Fibroblast of villous mesenchyme (primary cell): ENCODE measurements around the gene GPR156. TPM values are rescaled to one million over a fixed set of nuclear protein-coding genes. Genes with fewer than 3 reads are reported as not detected.

Source experiments
- DNase-seq: peaks from one replicate; pipeline ENCODE4 v3.0.0-alpha.2; 2010; ENCODE audit warnings: low read depth
- H3K4me3 ChIP-seq: 2 replicates; pipeline ENCODE4 v1.5.1; 2011; ENCODE audit warnings: low read depth, mild to moderate bottlenecking, low read length
- total RNA-seq: library from RNA; depleted of rRNA; stranded (reverse); fragments of >200 nt; gene quantifications from 2 replicates; pipeline ENCODE4 v1.2.3, GENCODE V29; 2012
- TF ChIP-seq, protein P1 (sequence below): IDR thresholded peaks from 2 replicates; pipeline ENCODE4 v1.5.1; 2012; ENCODE audit warnings: low read depth, mild to moderate bottlenecking, low read length; ENCODE audit not compliant: insufficient read depth

Gene GPR156
- total RNA-seq, 1 donor, result 0.43 TPM

DNA sequence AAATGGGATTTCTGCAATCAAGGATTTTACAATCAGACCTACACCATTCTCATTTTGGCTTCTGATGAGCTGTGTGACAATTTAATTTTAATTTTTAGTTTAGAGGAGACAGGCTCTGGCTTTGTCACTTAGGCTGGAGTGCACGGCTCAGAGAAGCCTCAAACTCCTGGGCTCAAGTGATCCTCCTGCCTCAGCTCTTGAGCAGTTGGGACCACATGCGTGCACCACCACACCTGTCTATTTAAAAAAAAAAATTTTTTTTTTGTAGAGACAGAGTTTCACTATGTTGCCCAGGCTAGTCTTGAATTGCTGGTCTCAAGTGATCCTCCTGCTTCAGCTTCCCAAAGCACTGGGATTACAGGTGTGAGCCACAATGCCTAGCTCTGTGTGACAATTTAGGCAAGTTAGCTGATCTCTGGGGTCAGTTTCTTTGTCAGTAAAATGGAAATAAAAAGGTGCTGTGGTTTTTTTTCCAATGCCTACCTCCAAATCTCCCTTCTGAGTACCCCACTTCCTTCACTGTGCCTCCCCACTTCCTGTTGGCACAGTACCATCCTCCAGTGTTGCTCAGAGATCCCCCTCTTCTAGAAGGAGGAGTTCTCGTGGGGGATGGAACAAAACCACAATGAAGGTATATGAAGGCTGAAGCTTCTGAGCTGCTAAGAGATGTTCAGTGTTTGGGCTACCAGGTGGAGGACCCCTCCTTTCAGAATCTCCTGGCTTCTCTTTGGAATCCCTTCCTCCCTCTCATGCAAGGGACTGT is 136.7 kb downstream of the GPR156 start:
- TF ChIP-seq, protein P1, sequence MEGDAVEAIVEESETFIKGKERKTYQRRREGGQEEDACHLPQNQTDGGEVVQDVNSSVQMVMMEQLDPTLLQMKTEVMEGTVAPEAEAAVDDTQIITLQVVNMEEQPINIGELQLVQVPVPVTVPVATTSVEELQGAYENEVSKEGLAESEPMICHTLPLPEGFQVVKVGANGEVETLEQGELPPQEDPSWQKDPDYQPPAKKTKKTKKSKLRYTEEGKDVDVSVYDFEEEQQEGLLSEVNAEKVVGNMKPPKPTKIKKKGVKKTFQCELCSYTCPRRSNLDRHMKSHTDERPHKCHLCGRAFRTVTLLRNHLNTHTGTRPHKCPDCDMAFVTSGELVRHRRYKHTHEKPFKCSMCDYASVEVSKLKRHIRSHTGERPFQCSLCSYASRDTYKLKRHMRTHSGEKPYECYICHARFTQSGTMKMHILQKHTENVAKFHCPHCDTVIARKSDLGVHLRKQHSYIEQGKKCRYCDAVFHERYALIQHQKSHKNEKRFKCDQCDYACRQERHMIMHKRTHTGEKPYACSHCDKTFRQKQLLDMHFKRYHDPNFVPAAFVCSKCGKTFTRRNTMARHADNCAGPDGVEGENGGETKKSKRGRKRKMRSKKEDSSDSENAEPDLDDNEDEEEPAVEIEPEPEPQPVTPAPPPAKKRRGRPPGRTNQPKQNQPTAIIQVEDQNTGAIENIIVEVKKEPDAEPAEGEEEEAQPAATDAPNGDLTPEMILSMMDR, result no peak
- no peak for DNase-seq
- H3K4me3 ChIP-seq, result no peak overlapping the region

DNA sequence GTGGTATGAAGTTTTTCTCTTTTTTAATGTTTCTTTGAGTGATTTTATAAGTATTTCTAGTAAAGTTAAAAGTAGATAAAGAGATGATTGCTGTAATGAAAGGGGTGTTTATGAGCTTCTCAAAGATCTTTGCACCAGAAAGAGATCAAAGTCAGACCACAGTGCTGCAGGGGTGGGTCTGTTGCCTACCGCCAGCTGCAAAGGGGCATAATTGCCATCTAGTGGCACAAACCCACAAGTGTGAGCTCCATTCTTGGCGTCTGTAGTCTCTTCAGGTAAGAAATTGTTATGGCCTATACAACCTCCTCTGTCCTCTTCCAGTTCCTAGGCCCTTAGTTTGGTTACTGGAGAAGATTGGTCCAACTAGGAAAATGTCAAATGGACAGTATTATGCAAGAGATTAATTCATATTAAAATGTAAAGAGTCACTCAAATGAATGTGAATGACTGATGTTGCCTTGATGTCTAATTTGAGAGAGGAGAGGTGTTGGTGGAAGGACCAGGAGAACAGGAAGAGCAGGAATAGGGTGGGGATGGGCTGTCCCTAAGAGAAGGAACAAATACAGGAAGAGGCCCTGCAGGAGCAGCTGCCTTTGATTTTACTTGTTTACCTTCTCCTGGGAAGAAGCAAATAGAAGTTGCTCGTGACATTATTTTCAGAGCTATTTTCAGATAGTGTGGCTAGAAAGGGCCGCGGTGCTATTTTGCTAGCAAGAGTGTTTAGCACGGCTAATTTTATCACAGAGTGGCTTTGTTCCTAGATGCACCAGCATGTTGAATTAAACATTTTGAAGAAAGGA is 137.8 kb downstream of the GPR156 start:
- peak; percentile 36 for DNase-seq
- H3K4me3 ChIP-seq, result no peak overlapping the region
- TF ChIP-seq, protein P1, result no peak

DNA sequence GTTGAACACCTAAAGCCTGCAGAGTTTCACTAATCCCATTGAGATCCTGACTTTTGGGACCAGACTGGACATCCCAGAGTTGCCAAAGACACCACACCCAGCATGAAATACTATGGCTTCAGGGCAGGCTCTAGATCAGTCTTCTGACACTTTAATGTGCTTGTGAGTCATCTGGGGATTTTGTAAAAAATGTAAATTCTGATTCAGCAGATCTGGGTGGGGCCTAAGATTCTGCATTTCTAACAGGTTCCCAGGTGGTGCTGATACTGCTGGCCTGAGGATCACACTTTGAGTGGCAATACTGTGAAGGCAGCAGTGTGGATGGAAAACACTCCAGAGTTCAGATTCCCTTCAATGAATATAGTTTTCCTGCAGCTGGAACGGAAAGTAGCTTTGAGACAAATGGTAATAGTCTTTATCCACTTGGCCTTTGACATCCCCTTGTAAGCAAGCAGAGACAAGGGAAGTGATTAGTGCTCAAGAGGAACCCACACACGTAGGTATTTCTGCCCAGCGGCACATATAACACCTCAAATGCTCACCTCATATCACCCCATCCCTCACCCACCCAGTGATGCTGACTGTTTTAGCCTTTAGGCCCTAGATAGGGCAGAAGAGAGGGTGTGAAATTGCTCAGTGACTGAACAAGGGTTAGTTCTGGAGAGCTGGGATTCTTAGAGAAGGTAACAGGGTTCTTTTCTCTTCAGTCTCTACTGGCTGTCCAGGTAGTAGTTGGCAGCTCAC is 139.3 kb downstream of the GPR156 start:
- peak; percentile 89 for DNase-seq
- no peak overlapping the region for H3K4me3 ChIP-seq
- TF ChIP-seq, protein P1, result no peak

DNA sequence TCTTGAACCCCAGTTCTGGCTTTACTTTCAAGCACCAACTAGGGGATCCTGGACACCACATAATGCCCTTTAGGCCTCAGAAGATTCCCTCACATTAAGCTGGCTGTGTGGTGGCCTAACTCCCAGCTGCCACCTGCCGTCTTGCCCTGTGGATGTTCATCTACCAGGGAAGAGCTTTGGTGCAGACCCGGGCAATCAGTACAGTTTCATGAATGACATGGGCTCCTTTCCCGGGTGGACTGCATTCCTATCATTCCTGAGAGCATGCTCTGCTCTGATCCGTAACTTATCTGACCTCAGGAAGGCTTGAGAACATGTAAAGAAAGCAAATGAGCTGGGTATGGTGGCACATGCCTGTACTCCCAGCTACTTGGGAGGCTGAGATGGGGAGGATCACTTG is 140.8 kb downstream of the GPR156 start:
- peak; percentile 24 for DNase-seq
- TF ChIP-seq, protein P1, result no peak
- H3K4me3 ChIP-seq, result no peak overlapping the region

DNA sequence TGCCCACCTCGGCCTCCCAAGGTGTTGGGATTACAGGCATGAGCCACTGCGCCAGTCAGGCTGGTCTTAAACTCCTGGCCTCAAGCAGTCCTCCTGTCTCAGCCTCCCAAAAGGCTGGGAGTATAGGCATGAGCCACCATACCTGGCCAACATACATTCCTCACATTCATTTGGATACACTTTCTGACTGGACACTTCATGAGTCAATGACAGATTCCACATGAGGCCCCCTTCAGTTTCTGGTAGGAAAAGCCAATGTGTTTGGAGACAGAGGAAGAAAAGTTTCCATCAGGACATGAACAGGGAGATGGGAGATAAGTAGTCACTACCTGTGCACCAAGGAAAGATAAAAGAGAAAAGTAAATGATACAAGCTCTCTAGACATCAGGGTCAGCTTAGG is 141.3 kb downstream of the GPR156 start:
- H3K4me3 ChIP-seq, result no peak overlapping the region
- TF ChIP-seq, protein P1, result no peak
- DNase-seq, result no peak

DNA sequence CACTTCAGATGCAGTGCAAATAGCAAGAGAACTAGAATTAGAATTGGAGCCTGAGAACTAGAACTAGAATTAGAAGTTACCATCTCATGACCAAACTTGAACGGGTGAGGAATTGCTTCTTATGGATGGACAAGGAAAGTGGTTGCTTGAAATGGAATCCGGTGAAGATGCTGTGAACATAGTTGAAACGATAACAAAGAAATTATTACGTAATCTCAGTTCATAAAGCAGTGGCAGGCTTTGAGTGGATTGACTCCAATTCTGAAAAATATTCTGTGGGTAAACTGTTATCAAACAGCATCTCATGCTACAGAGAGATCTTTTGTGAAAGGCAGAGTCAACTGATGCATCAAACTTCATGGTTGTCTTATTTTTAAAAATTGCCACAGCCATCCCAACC is 142.8 kb downstream of the GPR156 start:
- H3K4me3 ChIP-seq, result no peak overlapping the region
- no peak for DNase-seq
- TF ChIP-seq, protein P1, result no peak
